HepG2 (cell line): ENCODE results near the gene UBE2Q1. TPM values are rescaled to one million over a fixed set of nuclear protein-coding genes. Genes with fewer than 3 reads are reported as not detected.

Experiments used
- ASH2L ChIP-seq: fragments of 300-600, 200-600 bp; sonication (generic); IDR thresholded peaks from 2 replicates; pipeline ENCODE4 v1.7.0; 2017; ENCODE audit warnings: low read depth, mild to moderate bottlenecking, moderate library complexity, mixed read lengths, low read length; ENCODE audit not compliant: insufficient read length
- BRCA1 ChIP-seq: sonication (generic); formaldehyde crosslinking; IDR thresholded peaks from 2 replicates; pipeline ENCODE4 v1.4.0; 2020; ENCODE audit warnings: missing genetic modification reagents
- DMAP1 ChIP-seq: IDR thresholded peaks from 2 replicates; pipeline ENCODE4 v1.6.1; 2016
- EHMT2 ChIP-seq: fragments of 200-600 bp; sonication (generic); IDR thresholded peaks from 2 replicates; pipeline ENCODE4 v1.7.0; 2017; ENCODE audit warnings: antibody characterized with exemption, low read depth, low read length, borderline replicate concordance
- FOXM1 ChIP-seq: sonication (generic); formaldehyde crosslinking; IDR thresholded peaks from 2 replicates; pipeline ENCODE4 v1.5.0; 2020; ENCODE audit warnings: missing genetic modification reagents
- HNRNPLL ChIP-seq: fragments of 200-400 bp; formaldehyde crosslinking; IDR thresholded peaks from 2 replicates; pipeline ENCODE4 v1.6.1; 2017; ENCODE audit warnings: mild to moderate bottlenecking, low read depth, low read length; ENCODE audit not compliant: poor library complexity, severe bottlenecking
- MAZ ChIP-seq, 2 experiments: sonication (generic) in 1 of 2; formaldehyde crosslinking in 1 of 2; IDR thresholded peaks; 2 replicates each; pipeline versions ENCODE4 v1.5.0 to v1.6.1; 2012 to 2020; ENCODE audit warnings: low read depth in 2 of 2, mild to moderate bottlenecking in 2 of 2, borderline replicate concordance in 1 of 2, improper control_type of control experiment in 1 of 2, low read length in 1 of 2, missing genetic modification reagents in 1 of 2, moderate library complexity in 1 of 2
- MEIS1 ChIP-seq: sonication (generic); formaldehyde crosslinking; IDR thresholded peaks from 2 replicates; pipeline ENCODE4 v1.9.0; 2021; ENCODE audit warnings: mild to moderate bottlenecking, missing genetic modification reagents, moderate library complexity, borderline replicate concordance
- MIER3 ChIP-seq: IDR thresholded peaks from 2 replicates; pipeline ENCODE4 v1.6.1; 2016; ENCODE audit warnings: missing compliant biosample characterization, borderline replicate concordance
- NAIF1 ChIP-seq: sonication (generic); formaldehyde crosslinking; IDR thresholded peaks from 2 replicates; pipeline ENCODE4 v1.5.0; 2020; ENCODE audit warnings: mild to moderate bottlenecking, missing genetic modification reagents, borderline replicate concordance
- PRPF4 ChIP-seq: fragments of 200-400 bp; formaldehyde crosslinking; IDR thresholded peaks from 2 replicates; pipeline ENCODE4 v1.6.1; 2016; ENCODE audit warnings: low read length, low read depth; ENCODE audit not compliant: poor library complexity, severe bottlenecking
- RARG ChIP-seq: sonication (generic); formaldehyde crosslinking; IDR thresholded peaks from 2 replicates; pipeline ENCODE4 v1.4.0; 2020; ENCODE audit warnings: low read depth, mild to moderate bottlenecking, missing genetic modification reagents
- SALL1 ChIP-seq: sonication (generic); formaldehyde crosslinking; IDR thresholded peaks from 2 replicates; pipeline ENCODE4 v1.8.0; 2022; ENCODE audit warnings: mild to moderate bottlenecking, missing genetic modification reagents
- SAP130 ChIP-seq: IDR thresholded peaks from 2 replicates; pipeline ENCODE4 v1.6.1; 2016; ENCODE audit warnings: low read depth
- SRF ChIP-seq: IDR thresholded peaks from 2 replicates; pipeline ENCODE4 v1.6.1; 2011; ENCODE audit warnings: mild to moderate bottlenecking, low read depth, low read length, moderate library complexity
- TGIF2 ChIP-seq: IDR thresholded peaks from 2 replicates; pipeline ENCODE4 v1.6.1; 2016; ENCODE audit warnings: control low read depth, missing compliant biosample characterization
- ZNF143 ChIP-seq: sonication (generic); formaldehyde crosslinking; IDR thresholded peaks from 2 replicates; pipeline ENCODE4 v1.4.0; 2020; ENCODE audit warnings: missing genetic modification reagents
- ZNF17 ChIP-seq: sonication (generic); formaldehyde crosslinking; IDR thresholded peaks from 2 replicates; pipeline ENCODE4 v1.5.0; 2020; ENCODE audit warnings: mild to moderate bottlenecking, missing genetic modification reagents
- ZNF207 ChIP-seq: fragments of 450-650 bp; IDR thresholded peaks from 2 replicates; pipeline ENCODE4 v1.6.1; 2016; ENCODE audit warnings: antibody characterized with exemption, borderline replicate concordance
- ZNF264 ChIP-seq: sonication (generic); formaldehyde crosslinking; IDR thresholded peaks from 2 replicates; pipeline ENCODE4 v1.4.0; 2020; ENCODE audit warnings: missing genetic modification reagents
- ZNF484 ChIP-seq: sonication (generic); formaldehyde crosslinking; IDR thresholded peaks from 2 replicates; pipeline ENCODE4 v1.5.1; 2020; ENCODE audit warnings: mild to moderate bottlenecking, low read depth, missing genetic modification reagents, borderline replicate concordance
- ZNF556 ChIP-seq: sonication (generic); formaldehyde crosslinking; IDR thresholded peaks from 2 replicates; pipeline ENCODE4 v1.4.0; 2020; ENCODE audit warnings: mild to moderate bottlenecking, missing genetic modification reagents, borderline replicate concordance
- ZNF564 ChIP-seq: sonication (generic); formaldehyde crosslinking; IDR thresholded peaks from 2 replicates; pipeline ENCODE4 v1.8.1; 2023; ENCODE audit warnings: mild to moderate bottlenecking, missing genetic modification reagents
- ZNF75D ChIP-seq: sonication (generic); formaldehyde crosslinking; IDR thresholded peaks from 2 replicates; pipeline ENCODE4 v1.8.1; 2023; ENCODE audit warnings: missing genetic modification reagents, mild to moderate bottlenecking, borderline replicate concordance
- polyA plus RNA-seq, 8 experiments: library from polyadenylated mRNA; depleted of rRNA in 3 of 8; stranded (reverse) in 7 of 8; unstranded in 1 of 8; fragments of >200 nt; fragmentation: Illumina TruSeq in 4 of 8; extraction: Trizol in 4 of 8; gene quantifications; 2 replicates each; pipeline versions ENCODE4 v1.2.1 to v1.2.3, GENCODE V29; 2011 to 2016; ENCODE audit warnings: low read depth in 4 of 8, missing spikeins in 1 of 8, mixed read lengths in 1 of 8; ENCODE audit not compliant: insufficient read depth in 1 of 8
- total RNA-seq, 5 experiments: library from RNA; depleted of rRNA; stranded (reverse); fragments of >200 nt; fragmentation: Illumina TruSeq; extraction: Trizol; gene quantifications; 2 replicates each; pipeline ENCODE4 v1.2.3, GENCODE V29; 2016; ENCODE audit warnings: low read depth in 1 of 5
- TF ChIP-seq, protein P1 (sequence below), 2 experiments: fragments of 450-650 bp in 1 of 2; sonication (generic) in 1 of 2; formaldehyde crosslinking; IDR thresholded peaks; 2 replicates each; pipeline versions ENCODE4 v1.5.0 to v1.8.0; 2020 to 2022; ENCODE audit warnings: mild to moderate bottlenecking in 1 of 2, missing genetic modification reagents in 1 of 2
- TF ChIP-seq, protein P2 (sequence below): IDR thresholded peaks from 2 replicates; pipeline ENCODE4 v1.6.1; 2016; ENCODE audit warnings: control low read depth
- TF ChIP-seq, protein P3 (sequence below): sonication (generic); formaldehyde crosslinking; IDR thresholded peaks from 2 replicates; pipeline ENCODE4 v1.4.0; 2020; ENCODE audit warnings: missing genetic modification reagents
- TF ChIP-seq, protein P4 (sequence below): sonication (generic); formaldehyde crosslinking; IDR thresholded peaks from 2 replicates; pipeline ENCODE4 v1.5.0; 2020; ENCODE audit warnings: mild to moderate bottlenecking, low read depth, missing genetic modification reagents, borderline replicate concordance

Gene UBE2Q1
- total and polyA plus RNA-seq, 2 of the 13 experiments (the other 11 are each of a cell fraction or from before 2014, with no cell fraction given) = 11.7 to 41.7 TPM

DNA sequence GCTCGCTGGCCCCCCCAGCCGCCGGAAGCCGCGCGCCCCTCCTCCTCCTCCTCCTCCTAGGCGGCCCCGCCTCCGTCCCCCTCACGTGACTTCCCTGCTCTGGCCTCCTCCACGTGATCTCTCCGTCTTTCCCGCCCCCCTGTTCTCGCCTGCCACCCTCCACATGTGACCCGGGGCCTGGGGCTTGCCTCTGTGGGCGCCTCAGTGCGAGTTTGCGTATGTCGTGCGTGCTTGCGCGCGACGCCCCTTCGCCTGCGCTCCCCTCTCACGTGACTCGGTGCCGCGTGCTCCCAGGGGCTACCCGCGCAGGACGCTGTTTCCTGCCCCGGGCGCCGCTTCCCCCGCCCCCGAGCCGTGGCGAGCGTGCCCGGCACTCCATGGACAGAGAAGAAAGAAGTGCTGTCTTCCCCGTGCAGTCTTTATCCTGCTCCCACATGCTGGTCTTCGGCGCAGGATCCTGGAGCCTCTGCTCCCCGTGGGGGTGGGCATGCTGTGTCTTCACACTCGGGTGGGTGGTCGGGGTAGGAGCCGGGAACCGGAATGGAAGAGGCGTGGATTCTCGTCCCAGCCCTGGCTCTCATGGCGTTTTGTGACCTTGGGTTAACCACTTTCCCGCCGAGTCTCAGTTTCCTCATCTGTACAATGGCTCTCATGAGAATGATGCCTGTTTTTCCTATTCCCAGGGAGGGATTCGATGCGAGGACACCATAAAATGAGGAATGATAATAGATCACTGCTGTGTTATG is 431 bp upstream of the UBE2Q1 start (continued):
- TF ChIP-seq, protein P1, sequence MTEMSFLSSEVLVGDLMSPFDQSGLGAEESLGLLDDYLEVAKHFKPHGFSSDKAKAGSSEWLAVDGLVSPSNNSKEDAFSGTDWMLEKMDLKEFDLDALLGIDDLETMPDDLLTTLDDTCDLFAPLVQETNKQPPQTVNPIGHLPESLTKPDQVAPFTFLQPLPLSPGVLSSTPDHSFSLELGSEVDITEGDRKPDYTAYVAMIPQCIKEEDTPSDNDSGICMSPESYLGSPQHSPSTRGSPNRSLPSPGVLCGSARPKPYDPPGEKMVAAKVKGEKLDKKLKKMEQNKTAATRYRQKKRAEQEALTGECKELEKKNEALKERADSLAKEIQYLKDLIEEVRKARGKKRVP (CRISPR knock-in tag; IDR thresholded peaks at IDR 0.05) = peak in 1 of 2 experiments; percentile 90; a peak in 2 of 4 replicates
- peak; percentile 72; the same call in 1 of the 2 replicates for TF ChIP-seq MIER3 (CRISPR knock-in tag)
- TF ChIP-seq, protein P2, sequence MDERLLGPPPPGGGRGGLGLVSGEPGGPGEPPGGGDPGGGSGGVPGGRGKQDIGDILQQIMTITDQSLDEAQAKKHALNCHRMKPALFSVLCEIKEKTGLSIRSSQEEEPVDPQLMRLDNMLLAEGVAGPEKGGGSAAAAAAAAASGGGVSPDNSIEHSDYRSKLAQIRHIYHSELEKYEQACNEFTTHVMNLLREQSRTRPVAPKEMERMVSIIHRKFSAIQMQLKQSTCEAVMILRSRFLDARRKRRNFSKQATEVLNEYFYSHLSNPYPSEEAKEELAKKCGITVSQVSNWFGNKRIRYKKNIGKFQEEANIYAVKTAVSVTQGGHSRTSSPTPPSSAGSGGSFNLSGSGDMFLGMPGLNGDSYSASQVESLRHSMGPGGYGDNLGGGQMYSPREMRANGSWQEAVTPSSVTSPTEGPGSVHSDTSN (CRISPR knock-in tag) = no peak
- no peak for TF ChIP-seq SRF
- TF ChIP-seq ZNF17 (CRISPR knock-in tag) = peak; percentile 97
- TF ChIP-seq, protein P3, sequence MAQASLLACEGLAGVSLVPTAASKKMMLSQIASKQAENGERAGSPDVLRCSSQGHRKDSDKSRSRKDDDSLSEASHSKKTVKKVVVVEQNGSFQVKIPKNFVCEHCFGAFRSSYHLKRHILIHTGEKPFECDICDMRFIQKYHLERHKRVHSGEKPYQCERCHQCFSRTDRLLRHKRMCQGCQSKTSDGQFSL (CRISPR knock-in tag) = no peak
- peak; percentile 90 for TF ChIP-seq DMAP1 (CRISPR knock-in tag)
- TF ChIP-seq ZNF564 (CRISPR knock-in tag) = peak; percentile 97
- TF ChIP-seq MAZ (IDR thresholded peaks at IDR 0.05; ENCODE audit: borderline replicate concordance, low read depth, low read length) = peak; percentile 90
- peak; percentile 99 for TF ChIP-seq MAZ (CRISPR knock-in tag; IDR thresholded peaks at IDR 0.05; ENCODE audit: low read depth)
- peak; percentile 48 for TF ChIP-seq ASH2L
- TF ChIP-seq BRCA1 = no peak; the same call in none of the 2 replicates
- TF ChIP-seq FOXM1 (CRISPR knock-in tag) = peak; percentile 62
- TF ChIP-seq, protein P4, sequence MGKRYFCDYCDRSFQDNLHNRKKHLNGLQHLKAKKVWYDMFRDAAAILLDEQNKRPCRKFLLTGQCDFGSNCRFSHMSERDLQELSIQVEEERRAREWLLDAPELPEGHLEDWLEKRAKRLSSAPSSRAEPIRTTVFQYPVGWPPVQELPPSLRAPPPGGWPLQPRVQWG (CRISPR knock-in tag) = no peak
- peak; percentile 87 for TF ChIP-seq SAP130
- no peak for TF ChIP-seq ZNF207
- TF ChIP-seq MEIS1 = peak; percentile 91
- no peak; the same call in 1 of the 2 replicates for TF ChIP-seq TGIF2 (CRISPR knock-in tag)
- peak; percentile 97 for TF ChIP-seq NAIF1
- peak; percentile 88 for TF ChIP-seq ZNF556
- TF ChIP-seq PRPF4 = no peak
- peak; percentile 93; the same call in 1 of the 2 replicates for TF ChIP-seq ZNF264 (CRISPR knock-in tag)
- peak; percentile 86; the same call in 1 of the 2 replicates for TF ChIP-seq RARG (CRISPR knock-in tag)
- peak; percentile 89 for TF ChIP-seq HNRNPLL
- TF ChIP-seq EHMT2 = no peak; the same call in 1 of the 2 replicates
- peak; percentile 86 for TF ChIP-seq ZNF143 (CRISPR knock-in tag)
- TF ChIP-seq ZNF484 (CRISPR knock-in tag) = no peak; the same call in 1 of the 2 replicates
- TF ChIP-seq ZNF75D = peak; percentile 96; the same call in 1 of the 2 replicates
- TF ChIP-seq SALL1 (CRISPR knock-in tag) = peak; percentile 99
